H9 (cell line): Measurements from ENCODE around the gene COX10. TPM values are rescaled to one million over a fixed set of nuclear protein-coding genes. Genes with fewer than 3 reads are reported as not detected.
A peak's percentile ranks its signal among the peaks of the same experiment; 100 is the strongest.

Source experiments
- DNase-seq: peaks from one replicate; pipeline ENCODE4 v3.0.0-alpha.2; 2017
- H2AFZ ChIP-seq: one replicate; pipeline ENCODE4 v1.6.1; 2013; ENCODE audit warnings: mild to moderate bottlenecking, low read length, control low read depth, moderate library complexity
- H2AK5ac ChIP-seq: 2 replicates; pipeline ENCODE4 v1.6.1; 2013; ENCODE audit warnings: low read length, control low read depth, mixed read lengths; ENCODE audit not compliant: insufficient read length
- H2BK120ac ChIP-seq: one replicate; pipeline ENCODE4 v1.6.1; 2013; ENCODE audit warnings: low read depth, mild to moderate bottlenecking, low read length, control low read depth, inconsistent platforms; ENCODE audit not compliant: poor library complexity, severe bottlenecking
- H2BK12ac ChIP-seq: 2 replicates; pipeline ENCODE4 v1.6.1; 2013; ENCODE audit warnings: low read length, control low read depth, mixed read lengths, low read depth; ENCODE audit not compliant: insufficient read length
- H2BK15ac ChIP-seq: 2 replicates; pipeline ENCODE4 v1.6.1; 2013; ENCODE audit warnings: low read depth, low read length, control low read depth
- H2BK20ac ChIP-seq: one replicate; pipeline ENCODE4 v1.6.1; 2013; ENCODE audit warnings: low read depth, mild to moderate bottlenecking, low read length, control low read depth, inconsistent platforms; ENCODE audit not compliant: poor library complexity, severe bottlenecking
- H2BK5ac ChIP-seq: 2 replicates; pipeline ENCODE4 v1.6.1; 2013; ENCODE audit warnings: low read length, control low read depth, mixed read lengths; ENCODE audit not compliant: insufficient read length
- H3K14ac ChIP-seq: 2 replicates; pipeline ENCODE4 v1.6.1; 2013; ENCODE audit warnings: low read length, control low read depth; ENCODE audit not compliant: insufficient read depth
- H3K18ac ChIP-seq: 2 replicates; pipeline ENCODE4 v1.6.1; 2013; ENCODE audit warnings: low read depth, mild to moderate bottlenecking, mixed read lengths, low read length, control low read depth; ENCODE audit not compliant: insufficient read length
- H3K23ac ChIP-seq: 2 replicates; pipeline ENCODE4 v1.6.1; 2013; ENCODE audit warnings: low read length, control low read depth, mixed read lengths, low read depth; ENCODE audit not compliant: insufficient read length
- H3K23me2 ChIP-seq: 2 replicates; pipeline ENCODE4 v1.6.1; 2013; ENCODE audit warnings: low read depth, mild to moderate bottlenecking, mixed read lengths, low read length, control low read depth; ENCODE audit not compliant: insufficient read length, poor library complexity, severe bottlenecking
- H3K27ac ChIP-seq: 2 replicates; pipeline ENCODE4 v1.5.1; 2013; ENCODE audit warnings: low read length, control low read depth, mixed read lengths, low read depth; ENCODE audit not compliant: insufficient read length
- H3K27me3 ChIP-seq: 2 replicates; pipeline ENCODE4 v1.6.1; 2013; ENCODE audit warnings: low read length, control low read depth, inconsistent platforms; ENCODE audit not compliant: insufficient read depth
- H3K4ac ChIP-seq: 2 replicates; pipeline ENCODE4 v1.6.1; 2013; ENCODE audit warnings: low read depth, mild to moderate bottlenecking, control low read depth, inconsistent platforms, low read length, moderate library complexity
- H3K4me1 ChIP-seq: 2 replicates; pipeline ENCODE4 v1.6.1; 2013; ENCODE audit warnings: low read length, control low read depth, inconsistent platforms; ENCODE audit not compliant: insufficient read depth
- H3K4me2 ChIP-seq: 2 replicates; pipeline ENCODE4 v1.6.1; 2013; ENCODE audit warnings: low read length, control low read depth, mixed read lengths; ENCODE audit not compliant: insufficient read length, insufficient read depth
- H3K56ac ChIP-seq: 2 replicates; pipeline ENCODE4 v1.6.1; 2013; ENCODE audit warnings: low read depth, mild to moderate bottlenecking, mixed read lengths, low read length, control low read depth; ENCODE audit not compliant: insufficient read length
- H3K79me1 ChIP-seq: 2 replicates; pipeline ENCODE4 v1.6.1; 2013; ENCODE audit warnings: low read depth, mild to moderate bottlenecking, moderate library complexity, low read length, control low read depth, inconsistent platforms; ENCODE audit not compliant: insufficient read depth, poor library complexity, severe bottlenecking
- H3K79me2 ChIP-seq: 2 replicates; pipeline ENCODE4 v1.6.1; 2013; ENCODE audit warnings: low read length, control low read depth, inconsistent platforms; ENCODE audit not compliant: insufficient read depth
- H3K9ac ChIP-seq: 2 replicates; pipeline ENCODE4 v1.6.1; 2013; ENCODE audit warnings: low read length, control low read depth, mixed read lengths; ENCODE audit not compliant: insufficient read length; ENCODE audit errors: extremely low read depth
- H3K9me3 ChIP-seq: one replicate; pipeline ENCODE4 v1.6.1; 2013; ENCODE audit warnings: low read depth, low read length, inconsistent platforms; ENCODE audit not compliant: control insufficient read depth
- H3T11ph ChIP-seq: one replicate; pipeline ENCODE4 v1.6.1; 2013; ENCODE audit warnings: mild to moderate bottlenecking, low read length, control low read depth, inconsistent platforms
- H4K20me1 ChIP-seq: one replicate; pipeline ENCODE4 v1.6.1; 2013; ENCODE audit not compliant: control insufficient read depth, insufficient read length, insufficient read depth
- H4K5ac ChIP-seq: 2 replicates; pipeline ENCODE4 v1.6.1; 2013; ENCODE audit warnings: low read depth, mild to moderate bottlenecking, mixed read lengths, low read length, control low read depth; ENCODE audit not compliant: insufficient read length
- H4K8ac ChIP-seq: replicated peaks from 2 replicates; pipeline ENCODE4 v1.6.1; 2013; ENCODE audit warnings: low read length, control low read depth, mixed read lengths, low read depth; ENCODE audit not compliant: insufficient read length
- H4K91ac ChIP-seq: 2 replicates; pipeline ENCODE4 v1.6.1; 2013; ENCODE audit warnings: low read depth, mild to moderate bottlenecking, moderate library complexity, mixed read lengths, low read length, control low read depth; ENCODE audit not compliant: insufficient read length
- H3K27ac Mint-ChIP-seq, 3 experiments: 2 replicates in 2 of 3; 3 replicates in 1 of 3; pipeline ENCODE4 v1.8.0; 2020 to 2021; ENCODE audit warnings: mixed read lengths in 3 of 3, mild to moderate bottlenecking in 1 of 3, moderate library complexity in 1 of 3
- H3K27me3 Mint-ChIP-seq: 2 replicates; pipeline ENCODE4 v1.8.0; 2021; ENCODE audit warnings: low read depth, mild to moderate bottlenecking, moderate library complexity, mixed read lengths
- H3K36me3 Mint-ChIP-seq, 3 experiments: 2 replicates in 2 of 3; 3 replicates in 1 of 3; pipeline ENCODE4 v1.8.0; 2020 to 2021; ENCODE audit warnings: low read depth in 3 of 3, mixed read lengths in 3 of 3; ENCODE audit not compliant: insufficient read depth in 1 of 3
- H3K4me1 Mint-ChIP-seq, 2 experiments: 2 replicates each; pipeline ENCODE4 v1.8.0; 2020; ENCODE audit warnings: mixed read lengths in 2 of 2
- H3K4me3 Mint-ChIP-seq, 2 experiments: 2 replicates in 1 of 2; 3 replicates in 1 of 2; pipeline ENCODE4 v1.8.0; 2020 to 2021; ENCODE audit warnings: mild to moderate bottlenecking in 2 of 2, mixed read lengths in 2 of 2, moderate library complexity in 1 of 2
- H3K9me3 Mint-ChIP-seq, 2 experiments: 2 replicates in 1 of 2; 3 replicates in 1 of 2; pipeline ENCODE4 v1.8.0; 2020; ENCODE audit warnings: mild to moderate bottlenecking in 2 of 2, mixed read lengths in 2 of 2, moderate library complexity in 1 of 2
- WGBS: extraction: QIAGEN DNeasy Blood & Tissue Kit; methylation state at CpG from one replicate; pipeline ENCODE4 v1.1.7; 2013; ENCODE audit warnings: missing lambda C conversion rate, low lambda C conversion rate, mixed read lengths; ENCODE audit not compliant: insufficient read length; ENCODE audit errors: extremely low coverage; 5-methylcytosine and 5-hydroxymethylcytosine counted together
- total RNA-seq: library from RNA; stranded (reverse); gene quantifications from 2 replicates; pipeline ENCODE4 v1.2.1, GENCODE V29; 2021
- TF ChIP-seq, protein P1 (sequence below): fragments of 200-600 bp; sonication (generic); conservative IDR thresholded peaks from 3 replicates; pipeline ENCODE4 v1.8.0; 2021; ENCODE audit warnings: antibody characterized with exemption, mild to moderate bottlenecking

COX10 gene
- total RNA-seq, 1 experiment from 2014 or later, result 20.6 TPM

DNA sequence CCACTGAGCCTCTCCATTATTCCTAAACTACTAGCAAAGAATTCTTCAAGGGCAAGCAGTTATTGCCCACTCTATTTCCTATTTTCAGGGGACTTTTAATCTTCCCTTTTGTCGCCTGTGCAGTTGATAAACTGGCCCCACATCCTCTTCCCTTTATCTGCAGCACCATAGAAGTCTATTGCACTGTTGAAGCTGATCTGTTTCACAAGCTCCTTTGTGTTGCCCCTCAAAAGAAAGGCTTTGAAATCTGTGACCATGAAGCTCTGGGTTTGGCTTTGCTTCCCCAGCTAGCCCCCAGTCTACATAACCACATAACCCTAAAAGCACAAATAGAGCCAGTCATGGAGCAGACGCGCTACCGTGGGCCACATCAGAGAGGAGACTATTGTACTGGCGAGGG is 130.3 kb downstream of the COX10 start:
- H2BK12ac ChIP-seq, result no peak overlapping the region

More for the DNA sequence above, 130.3 kb downstream of the COX10 start:
- Mint-ChIP-seq H3K4me3 (no peak overlapping the region), H3K36me3 (no peaks in the 10 kb centered on the region; a peak in 2 of 7 replicates), H3K27me3 (no peaks in the 10 kb centered on the region), H3K4me1 (peaks cover 7 to 18% of the 10 kb centered on the region in 2 experiments), H3K9me3 (no peaks in the 10 kb centered on the region), H3K27ac (peak overlapping the region in 2 of 3 experiments; percentile 8 to 51; a peak in 3 of 7 replicates)
- Histone ChIP-seq H3K23me2 (no peaks in the 10 kb centered on the region), H3K4me2 (no peak overlapping the region), H2BK20ac (no peak overlapping the region), H3K27me3 (no peaks in the 10 kb centered on the region), H3K4me1 (no peaks in the 10 kb centered on the region), H3K14ac (no peak overlapping the region), H2AK5ac (no peak overlapping the region), H3K56ac (no peak overlapping the region), H3K4ac (no peak overlapping the region), H2AFZ (no peak overlapping the region), H2BK5ac (no peak overlapping the region), H3K9me3 (no peaks in the 10 kb centered on the region), H3K18ac (no peak overlapping the region), H4K91ac (no peak overlapping the region), H3K9ac (no peak overlapping the region), H4K20me1 (no peaks in the 10 kb centered on the region), H3K27ac (no peak overlapping the region), H2BK15ac (no peak overlapping the region), H3K79me1 (no peaks in the 10 kb centered on the region), H3K23ac (no peak overlapping the region), H3T11ph (no peak overlapping the region), H4K8ac (no peak overlapping the region), H3K79me2 (no peaks in the 10 kb centered on the region), H4K5ac (no peak overlapping the region), H2BK120ac (no peak overlapping the region)
- DNase-seq, result no peak
- TF ChIP-seq, protein P1, sequence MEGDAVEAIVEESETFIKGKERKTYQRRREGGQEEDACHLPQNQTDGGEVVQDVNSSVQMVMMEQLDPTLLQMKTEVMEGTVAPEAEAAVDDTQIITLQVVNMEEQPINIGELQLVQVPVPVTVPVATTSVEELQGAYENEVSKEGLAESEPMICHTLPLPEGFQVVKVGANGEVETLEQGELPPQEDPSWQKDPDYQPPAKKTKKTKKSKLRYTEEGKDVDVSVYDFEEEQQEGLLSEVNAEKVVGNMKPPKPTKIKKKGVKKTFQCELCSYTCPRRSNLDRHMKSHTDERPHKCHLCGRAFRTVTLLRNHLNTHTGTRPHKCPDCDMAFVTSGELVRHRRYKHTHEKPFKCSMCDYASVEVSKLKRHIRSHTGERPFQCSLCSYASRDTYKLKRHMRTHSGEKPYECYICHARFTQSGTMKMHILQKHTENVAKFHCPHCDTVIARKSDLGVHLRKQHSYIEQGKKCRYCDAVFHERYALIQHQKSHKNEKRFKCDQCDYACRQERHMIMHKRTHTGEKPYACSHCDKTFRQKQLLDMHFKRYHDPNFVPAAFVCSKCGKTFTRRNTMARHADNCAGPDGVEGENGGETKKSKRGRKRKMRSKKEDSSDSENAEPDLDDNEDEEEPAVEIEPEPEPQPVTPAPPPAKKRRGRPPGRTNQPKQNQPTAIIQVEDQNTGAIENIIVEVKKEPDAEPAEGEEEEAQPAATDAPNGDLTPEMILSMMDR, result no peak
- no CpG with 5 or more reads among the region's 5 CpGs for WGBS
